HCT116 (cell line): ENCODE results near the gene PGS1. TPM values are rescaled to one million over a fixed set of nuclear protein-coding genes. Genes with fewer than 3 reads are reported as not detected.

Experiments used
- ATAC-seq: fragments of 200-7000 bp; cut with Tn5 transposase; 2 replicates; pipeline ENCODE4 v1.9.1; 2020; ENCODE audit warnings: mild to moderate bottlenecking, moderate library complexity
- BruUV-seq: library from RNA; stranded (reverse); fragments of 400-500 nt; replicated peaks from 2 replicates; lab custom pipeline; 2021; lab: Mats Ljungman, UMichigan
- CTCF ChIA-PET: fragments of 300-600 bp; sonication (Branson Sonifier 250); formaldehyde crosslinking; loops from one replicate; lab custom pipeline; 2021; ENCODE audit warnings: antibody characterized with exemption; lab: Charles Lee
- POLR2A ChIA-PET: fragments of 300-600, 350-600 bp; sonication (Branson Sonifier 250); formaldehyde crosslinking; loops from one replicate; lab custom pipeline; 2021; ENCODE audit warnings: antibody characterized with exemption; lab: Charles Lee
- RAD21 ChIA-PET, 2 experiments: fragments of 300-600 bp; sonication (Branson Sonifier 250); formaldehyde crosslinking; loops; one replicate each; lab custom pipeline; 2023; ENCODE audit warnings: low total read pairs in 2 of 2; ENCODE audit not compliant: uncharacterized antibody in 2 of 2, unreplicated experiment in 2 of 2, low non-redundant PET in 1 of 2; lab: Charles Lee
- DNase-seq: peaks from one replicate; pipeline ENCODE4 v3.0.0-alpha.2; 2010; ENCODE audit warnings: low read depth, low spot score
- H2AFZ ChIP-seq: fragments of 200-600 bp; shearing (Covaris generic), sonication (generic); 2 replicates; pipeline ENCODE4 v1.6.1; 2017; ENCODE audit warnings: low read depth, mixed run types, mixed read lengths, antibody characterized with exemption, low read length; ENCODE audit not compliant: poor library complexity, severe bottlenecking
- H3K27ac ChIP-seq: 2 replicates; pipeline ENCODE4 v1.5.1; 2012; ENCODE audit warnings: low read depth, low read length
- H3K27me3 ChIP-seq: fragments of 200-600 bp; sonication (generic); 2 replicates; pipeline ENCODE4 v1.6.1; 2016; ENCODE audit warnings: mixed run types, low read length, mixed read lengths; ENCODE audit not compliant: insufficient read depth
- H3K36me3 ChIP-seq, 2 experiments: fragments of 200-500 bp in 1 of 2; fragments of 200-600 bp in 1 of 2; sonication (Bioruptor generic) in 1 of 2; sonication (generic) in 1 of 2; 2 replicates each; pipeline versions ENCODE4 v1.5.1 to v1.6.1; 2014 to 2016; ENCODE audit warnings: low read length in 2 of 2, inconsistent platforms in 1 of 2, mixed read lengths in 1 of 2, mixed run types in 1 of 2; ENCODE audit not compliant: insufficient read depth in 2 of 2, control insufficient read depth in 1 of 2
- H3K4me1 ChIP-seq, 2 experiments: fragments of 200-600 bp in 1 of 2; sonication (generic) in 1 of 2; 2 replicates each; pipeline versions ENCODE4 v1.5.1 to v1.6.1; 2012 to 2017; ENCODE audit warnings: low read length in 2 of 2, inconsistent platforms in 1 of 2, mild to moderate bottlenecking in 1 of 2, mixed read lengths in 1 of 2, mixed run types in 1 of 2, moderate library complexity in 1 of 2; ENCODE audit not compliant: insufficient read depth in 2 of 2, control insufficient read depth in 1 of 2
- H3K4me2 ChIP-seq: fragments of 200-600 bp; sonication (generic); 2 replicates; pipeline ENCODE4 v1.6.1; 2017; ENCODE audit warnings: mixed run types, low read length, mixed read lengths
- H3K4me3 ChIP-seq, 2 experiments: fragments of 200-600 bp in 1 of 2; sonication (generic) in 1 of 2; replicated peaks in 1 of 2; 2 replicates each; pipeline ENCODE4 v1.5.1; 2011 to 2016; ENCODE audit warnings: low read length in 2 of 2, control low read depth in 1 of 2, low read depth in 1 of 2, mild to moderate bottlenecking in 1 of 2, mixed read lengths in 1 of 2, mixed run types in 1 of 2
- H3K79me2 ChIP-seq: fragments of 200-600 bp; sonication (generic); 2 replicates; pipeline ENCODE4 v1.6.1; 2017; ENCODE audit warnings: mild to moderate bottlenecking, mixed run types, low read length, moderate library complexity, mixed read lengths; ENCODE audit not compliant: insufficient read depth
- H3K9ac ChIP-seq: fragments of 200-600 bp; sonication (generic); 2 replicates; pipeline ENCODE4 v1.6.1; 2016; ENCODE audit warnings: low read length, mixed read lengths
- H3K9me2 ChIP-seq: fragments of 200-600 bp; sonication (generic), shearing (Covaris generic); 2 replicates; pipeline ENCODE4 v1.6.1; 2017; ENCODE audit warnings: mixed run types, mild to moderate bottlenecking, moderate library complexity; ENCODE audit not compliant: insufficient read depth
- H3K9me3 ChIP-seq, 2 experiments: fragments of 200-500 bp in 1 of 2; fragments of 200-600 bp in 1 of 2; sonication (Bioruptor generic) in 1 of 2; sonication (generic) in 1 of 2; 2 replicates each; pipeline ENCODE4 v1.6.1; 2014 to 2017; ENCODE audit warnings: low read length in 2 of 2, mixed read lengths in 2 of 2, inconsistent platforms in 1 of 2, low read depth in 1 of 2, mild to moderate bottlenecking in 1 of 2, mixed run types in 1 of 2, moderate library complexity in 1 of 2; ENCODE audit not compliant: control insufficient read depth in 1 of 2, insufficient read depth in 1 of 2
- H4K20me1 ChIP-seq: fragments of 200-600 bp; sonication (generic), shearing (Covaris generic); 2 replicates; pipeline ENCODE4 v1.6.1; 2017; ENCODE audit warnings: mixed run types, mild to moderate bottlenecking, moderate library complexity; ENCODE audit not compliant: insufficient read depth
- ATF3 ChIP-seq: IDR thresholded peaks from 2 replicates; pipeline ENCODE4 v1.6.1; 2012
- CBX3 ChIP-seq: IDR thresholded peaks from 2 replicates; pipeline ENCODE4 v1.6.1; 2012; ENCODE audit warnings: low read depth
- CEBPB ChIP-seq: IDR thresholded peaks from 2 replicates; pipeline ENCODE4 v1.6.1; 2012; ENCODE audit warnings: low read depth
- CTCF ChIP-seq, 3 experiments: fragments of 200-600 bp in 1 of 3; sonication (generic) in 1 of 3; IDR thresholded peaks in 2 of 3; conservative IDR thresholded peaks in 1 of 3; 2 replicates each; pipeline ENCODE4 v1.5.1; 2012 to 2017; ENCODE audit warnings: low read depth in 2 of 3, low read length in 2 of 3, antibody characterized with exemption in 1 of 3, borderline replicate concordance in 1 of 3, control low read depth in 1 of 3, mild to moderate bottlenecking in 1 of 3, mixed read lengths in 1 of 3, mixed run types in 1 of 3, moderate library complexity in 1 of 3; ENCODE audit not compliant: insufficient read depth in 1 of 3
- ELF1 ChIP-seq: IDR thresholded peaks from 2 replicates; pipeline ENCODE4 v1.6.1; 2012; ENCODE audit warnings: low read depth, borderline replicate concordance
- EZH2 ChIP-seq: fragments of 200-600 bp; sonication (generic); IDR thresholded peaks from 2 replicates; pipeline ENCODE4 v1.6.1; 2017; ENCODE audit warnings: antibody characterized with exemption, mixed run types
- JUND ChIP-seq: IDR thresholded peaks from 2 replicates; pipeline ENCODE4 v1.6.1; 2012
- MAX ChIP-seq: IDR thresholded peaks from 2 replicates; pipeline ENCODE4 v1.6.1; 2012
- POLR2AphosphoS5 ChIP-seq: IDR thresholded peaks from 2 replicates; pipeline ENCODE4 v1.6.1; 2011; ENCODE audit warnings: mild to moderate bottlenecking, low read depth, low read length, moderate library complexity
- REST ChIP-seq: IDR thresholded peaks from 2 replicates; pipeline ENCODE4 v1.6.1; 2012; ENCODE audit warnings: low read depth
- SRF ChIP-seq: IDR thresholded peaks from 2 replicates; pipeline ENCODE4 v1.6.1; 2012; ENCODE audit warnings: low read depth
- TCF7L2 ChIP-seq: IDR thresholded peaks from 2 replicates; pipeline ENCODE4 v1.7.0; 2011; ENCODE audit warnings: borderline replicate concordance, inconsistent platforms; ENCODE audit not compliant: insufficient read depth, insufficient read length; ENCODE audit errors: extremely low read depth
- YY1 ChIP-seq: IDR thresholded peaks from 2 replicates; pipeline ENCODE4 v1.6.1; 2011; ENCODE audit warnings: low read length, low read depth, moderate library complexity, mild to moderate bottlenecking; ENCODE audit not compliant: insufficient replicate concordance; ENCODE audit errors: extremely low read depth
- ZBTB33 ChIP-seq: IDR thresholded peaks from 2 replicates; pipeline ENCODE4 v1.6.1; 2011; ENCODE audit warnings: mild to moderate bottlenecking, low read length, moderate library complexity; ENCODE audit not compliant: insufficient replicate concordance; ENCODE audit errors: extremely low read depth
- ZFX ChIP-seq: fragments of 450-650 bp; IDR thresholded peaks from 2 replicates; pipeline ENCODE4 v1.6.1; 2017
- ZNF274 ChIP-seq: fragments of 200-500 bp; sonication (Bioruptor generic); IDR thresholded peaks from 2 replicates; pipeline ENCODE4 v1.6.1; 2014; ENCODE audit warnings: mild to moderate bottlenecking, low read depth, low read length, inconsistent platforms
- intact Hi-C: fragments of 100-400 bp; cut with micrococcal nuclease; formaldehyde crosslinking; loops from 2 replicates; pipeline ENCODE4 v1.10.0; 2022
- total RNA-seq: library from RNA; stranded (reverse); gene quantifications from one replicate; pipeline ENCODE4 v1.2.1, GENCODE V29; 2021; ENCODE audit not compliant: unreplicated experiment

PGS1 gene
- total RNA-seq, 1 experiment from 2014 or later, result 44.4 TPM

- POLR2A ChIA-PET, result interaction anchor here (0.6 kb wide), 1 partner anchor 23 kb away, joined by 3 read pairs; no protein-coding TSS in a partner anchor
- intact Hi-C loops, result loop anchor here (10.0 kb wide), 2 partner anchors 315 to 345 kb away; no protein-coding TSS in a partner anchor
- no peaks in the 10 kb centered on the region for H4K20me1 ChIP-seq
- CTCF ChIA-PET, result interaction anchor here (1.9 kb wide), 1 partner anchor 7 kb away, joined by 5 read pairs; no protein-coding TSS in a partner anchor
- H3K27me3 ChIP-seq, result no peaks in the 10 kb centered on the region
- no peak overlapping the region for H3K4me3 ChIP-seq
- no peaks in the 10 kb centered on the region for H3K9me3 ChIP-seq
- no peak for DNase-seq
- H3K36me3 ChIP-seq, result peaks cover 17 to 23% of the 10 kb centered on the region in 2 experiments; a peak in 3 of 4 replicates
- no peaks in the 10 kb centered on the region for H3K4me1 ChIP-seq
- no TSS peak for BruUV-seq
- no peaks in the 10 kb centered on the region for H3K9me2 ChIP-seq
- H3K4me2 ChIP-seq, result no peak overlapping the region
- RAD21 ChIA-PET, result no interaction called here
- no peaks in the 10 kb centered on the region for H3K79me2 ChIP-seq
- no peak overlapping the region for H2AFZ ChIP-seq
- no peak overlapping the region for H3K27ac ChIP-seq
- no peak for ATAC-seq
- no peak overlapping the region for H3K9ac ChIP-seq
- TF ChIP-seq JUND (no peak), REST (no peak), POLR2AphosphoS5 (no peak), SRF (no peak), ELF1 (no peak), YY1 (no peak), CEBPB (no peak), CTCF (IDR thresholded peaks at IDR 0.05 in 2 of 3, conservative IDR thresholded peaks at IDR 0.05 in 1 of 3; ENCODE audit: borderline replicate concordance in 1 of 3, insufficient read depth in 1 of 3, low read depth in 2 of 3, low read length in 2 of 3) (no peak), CBX3 (no peak), EZH2 (no peak), ZBTB33 (no peak), ATF3 (no peak), TCF7L2 (no peak), ZFX (no peak), MAX (no peak), ZNF274 (no peak)
Measured at GRCh38 chr17:78429618-78429995, 51.2 kb downstream of the PGS1 start.
